GM19193 (cell line): ENCODE data around the gene ERCC4.

Experiments
- POLR2A ChIP-seq: IDR thresholded peaks from 4 replicates; pipeline ENCODE4 v1.6.1; 2011; ENCODE audit not compliant: insufficient read depth, insufficient read length; ENCODE audit errors: extremely low read depth

Gene ERCC4

DNA sequence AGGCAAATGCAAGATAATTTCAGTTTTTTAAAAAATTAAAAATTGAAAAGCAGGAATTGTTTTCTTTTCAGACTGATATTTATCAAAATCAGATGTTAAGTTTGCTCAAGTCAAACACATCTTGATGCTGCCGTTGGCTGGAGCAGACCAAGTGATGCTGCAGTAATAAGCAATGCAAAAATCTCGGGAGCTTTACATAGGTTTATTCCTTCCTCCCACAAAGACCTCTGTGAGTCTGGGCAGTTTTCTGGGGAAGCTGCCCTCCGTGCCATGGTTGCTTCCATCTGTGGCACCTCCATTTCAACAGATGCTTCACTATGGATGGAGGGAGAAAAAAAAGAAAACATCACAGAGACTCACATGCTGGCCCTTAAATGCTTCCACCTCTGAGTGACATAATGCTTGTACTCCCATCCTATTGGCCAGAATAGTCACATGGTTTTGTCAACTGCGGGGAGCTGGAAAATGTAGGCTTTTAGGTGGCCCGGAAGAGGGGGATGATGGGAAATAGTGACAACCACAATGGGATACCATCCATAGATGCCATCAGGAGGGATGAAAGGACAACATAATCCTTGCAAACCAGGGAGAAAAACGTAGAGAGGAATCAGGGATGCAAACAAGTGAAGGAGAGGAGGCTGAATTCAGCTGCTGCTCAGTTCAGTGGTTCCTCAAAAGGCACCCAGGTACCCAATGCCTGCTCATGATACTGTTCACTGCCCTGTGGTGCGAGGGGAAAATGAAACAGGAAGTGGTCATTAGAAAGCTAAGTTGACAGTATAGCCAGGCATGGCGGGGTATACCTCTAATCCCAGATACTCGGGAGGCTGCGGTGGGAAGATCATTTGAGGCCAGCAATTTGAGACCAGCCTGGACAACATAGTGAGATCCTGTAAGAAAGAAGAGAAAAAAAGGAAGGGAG lies 13.5 kb upstream of the ERCC4 start:
- TF ChIP-seq POLR2A, result no peak

DNA sequence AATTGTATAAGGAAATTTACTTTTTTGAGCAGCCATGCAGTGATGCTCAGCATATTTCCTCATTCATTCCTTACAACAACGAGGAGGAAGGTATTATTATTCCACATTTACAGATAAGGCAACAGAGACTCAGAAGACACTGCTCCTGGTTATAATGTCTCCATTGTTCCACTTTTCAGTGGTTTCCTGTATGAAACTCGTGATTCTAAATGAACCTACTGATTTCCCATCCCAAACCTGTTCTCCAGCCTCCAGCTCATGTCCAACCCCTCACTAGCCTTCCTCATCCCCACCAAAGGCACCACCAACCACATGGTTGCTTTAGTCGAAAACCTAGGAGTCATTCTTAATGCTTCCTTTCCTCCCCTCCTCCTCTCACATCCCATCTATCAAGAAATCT lies 12.5 kb upstream of the ERCC4 start:
- TF ChIP-seq POLR2A, result no peak

DNA sequence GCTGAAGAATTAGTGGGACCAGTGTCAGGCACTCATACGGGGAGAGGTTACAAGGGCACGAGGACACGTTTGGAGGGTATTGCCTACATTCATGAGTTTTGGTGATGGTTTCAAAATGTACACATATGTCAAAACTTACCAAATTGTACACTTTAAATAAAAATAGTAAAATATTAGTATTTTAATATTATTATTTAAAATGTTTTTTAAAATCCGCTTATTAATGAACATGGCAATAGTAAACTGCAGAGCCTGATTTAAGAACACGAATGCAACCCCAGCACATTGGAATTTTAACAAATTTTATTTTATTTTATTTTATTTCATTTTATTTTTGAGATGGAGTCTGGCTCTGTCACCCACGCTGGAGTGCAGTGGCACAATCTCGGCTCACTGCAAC lies 10.9 kb upstream of the ERCC4 start:
- no peak for TF ChIP-seq POLR2A

DNA sequence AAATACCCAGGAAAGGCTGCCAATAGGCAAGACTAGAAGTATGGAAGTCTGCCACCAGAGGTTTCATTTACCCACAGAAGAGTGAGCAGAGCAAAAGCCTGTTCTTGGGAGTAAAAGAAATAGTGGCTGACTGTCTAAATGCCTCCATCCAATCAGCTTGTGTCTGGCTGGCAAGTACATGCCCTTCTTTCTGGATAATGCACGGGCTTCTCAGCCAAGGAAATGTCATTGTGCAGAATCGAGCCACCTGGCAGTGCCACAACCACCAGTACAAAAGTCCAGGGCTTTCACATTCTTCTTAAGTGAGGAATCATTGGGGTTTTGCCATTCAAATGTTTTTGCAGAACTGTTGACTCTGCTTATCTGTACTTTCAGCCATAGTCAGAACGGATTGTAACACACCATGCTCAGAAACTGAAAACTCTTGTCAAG lies 10.1 kb upstream of the ERCC4 start:
- TF ChIP-seq POLR2A, result no peak

DNA sequence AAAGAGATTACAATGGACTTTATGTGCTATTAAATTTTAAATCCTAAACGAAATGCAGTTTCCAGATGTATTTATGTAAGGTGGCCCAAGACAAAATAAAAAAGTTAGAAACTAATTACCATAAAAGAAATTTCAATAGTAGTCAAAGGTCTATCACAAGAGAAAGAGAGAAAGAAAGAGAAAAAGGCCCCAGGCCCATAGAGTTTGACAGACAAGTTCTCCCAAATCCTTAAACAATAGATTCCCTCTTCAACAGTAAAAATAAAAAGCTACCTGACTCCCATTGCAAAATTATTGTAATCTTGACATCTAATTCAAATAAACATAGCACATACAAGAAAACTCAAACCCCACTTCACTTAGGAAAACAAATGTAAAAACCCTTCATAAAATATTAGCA lies 8.6 kb upstream of the ERCC4 start:
- no peak for TF ChIP-seq POLR2A

DNA sequence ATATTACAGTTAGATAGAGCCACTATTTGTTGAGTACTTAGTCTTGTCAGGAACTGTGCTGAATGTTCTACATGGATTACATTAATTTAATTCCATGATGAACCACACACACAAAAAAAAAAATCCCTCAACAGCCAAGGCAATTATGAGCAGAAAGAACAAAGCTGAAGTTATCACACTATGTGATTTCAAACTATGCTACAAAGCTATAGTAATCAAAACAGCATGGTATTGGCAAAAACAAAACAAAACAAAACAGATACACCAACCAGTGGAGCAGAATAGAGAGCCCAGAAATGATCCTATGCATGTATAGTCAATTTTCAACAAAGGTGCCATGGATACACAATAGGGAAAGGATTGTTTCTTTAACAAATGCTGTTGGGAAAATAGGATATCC lies 8.1 kb upstream of the ERCC4 start:
- no peak for TF ChIP-seq POLR2A

DNA sequence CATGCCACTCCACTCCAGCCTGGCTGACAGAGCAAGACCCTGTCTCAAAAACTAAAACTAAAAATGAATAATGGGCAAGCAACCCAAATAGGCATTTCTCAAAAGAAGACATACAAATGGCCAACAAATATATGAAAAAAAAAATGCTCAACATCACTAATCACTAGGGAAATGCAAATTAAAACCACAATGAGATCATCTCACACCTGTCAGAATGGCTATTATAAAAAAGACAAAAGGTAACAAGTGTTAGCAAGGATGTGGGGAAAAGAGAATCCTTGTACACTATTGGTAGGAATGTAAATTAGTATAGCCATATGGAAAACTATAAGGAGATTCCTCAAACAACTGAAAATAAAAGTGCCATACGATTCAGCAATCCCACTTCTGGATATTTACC lies 7.1 kb upstream of the ERCC4 start:
- TF ChIP-seq POLR2A, result no peak

DNA sequence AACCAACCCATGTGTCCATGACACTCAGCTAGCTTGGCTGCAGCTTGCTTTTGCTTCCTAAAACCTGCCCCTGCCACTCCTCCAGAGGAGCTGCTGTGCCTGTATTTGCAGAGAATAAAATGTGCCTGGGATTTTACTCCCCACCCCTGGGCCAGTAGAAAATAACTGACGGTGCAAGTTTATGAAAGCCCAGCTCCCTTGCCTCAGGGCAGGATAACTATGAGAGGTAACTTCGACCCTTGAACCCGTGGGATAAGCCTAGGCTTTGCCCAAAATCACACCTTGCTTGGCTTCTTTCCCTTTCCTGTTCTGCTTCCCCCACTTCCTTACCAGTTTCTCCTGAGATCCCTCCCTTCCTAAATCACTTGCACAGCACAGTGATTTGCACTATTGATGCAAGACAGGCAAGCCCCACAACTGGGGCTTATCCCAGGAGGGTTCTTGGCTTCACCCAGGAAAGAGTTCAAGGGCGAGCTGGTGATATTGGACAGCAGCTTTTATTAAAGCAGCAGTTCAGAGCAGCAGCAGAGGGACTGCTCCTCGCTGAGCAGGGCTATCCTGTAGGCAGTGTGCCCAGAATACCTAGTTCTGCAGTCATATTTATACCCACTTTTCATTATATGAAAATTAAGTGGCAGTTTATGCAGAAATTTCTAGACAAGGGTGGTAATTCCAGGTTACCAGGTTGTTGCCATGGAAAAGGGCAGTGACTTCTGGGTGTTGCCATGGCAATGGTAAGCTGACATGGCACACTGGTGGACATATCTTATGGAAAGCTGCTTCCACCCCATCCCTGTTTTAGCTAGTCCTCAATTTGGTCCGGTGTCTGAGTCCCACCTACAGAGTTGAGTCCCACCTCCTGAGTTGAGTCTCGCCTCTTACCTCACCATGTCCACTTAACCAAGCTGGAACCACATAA lies 6.3 kb upstream of the ERCC4 start:
- no peak for TF ChIP-seq POLR2A

DNA sequence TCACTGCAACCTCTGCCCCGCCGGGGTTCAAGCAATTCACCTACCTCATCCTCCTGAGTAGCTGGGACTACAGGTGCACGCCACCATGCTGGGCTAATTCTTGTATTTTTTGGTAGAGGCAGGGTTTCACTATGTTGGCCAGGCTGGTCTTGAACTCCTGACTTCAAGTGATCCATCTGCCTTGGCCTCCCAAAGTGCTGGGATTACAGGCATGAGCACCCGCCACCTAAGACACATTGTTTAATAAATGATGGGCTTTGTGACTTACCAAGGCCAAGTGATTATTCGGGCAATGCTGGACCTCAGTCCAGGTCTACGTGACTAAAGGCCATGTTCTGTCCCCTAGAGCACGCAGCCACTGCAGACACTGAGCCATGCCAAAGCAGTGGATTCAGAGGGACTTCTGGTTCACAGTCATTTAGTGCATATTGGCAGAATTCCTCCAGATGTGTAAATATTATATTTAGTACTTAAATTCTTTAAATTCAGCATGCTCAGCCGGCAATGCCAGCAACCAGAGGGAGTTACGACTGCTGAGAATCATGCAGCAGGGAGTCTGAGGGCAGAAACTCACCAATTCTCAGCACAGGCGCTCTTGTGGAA lies 4.8 kb upstream of the ERCC4 start:
- TF ChIP-seq POLR2A, result no peak

DNA sequence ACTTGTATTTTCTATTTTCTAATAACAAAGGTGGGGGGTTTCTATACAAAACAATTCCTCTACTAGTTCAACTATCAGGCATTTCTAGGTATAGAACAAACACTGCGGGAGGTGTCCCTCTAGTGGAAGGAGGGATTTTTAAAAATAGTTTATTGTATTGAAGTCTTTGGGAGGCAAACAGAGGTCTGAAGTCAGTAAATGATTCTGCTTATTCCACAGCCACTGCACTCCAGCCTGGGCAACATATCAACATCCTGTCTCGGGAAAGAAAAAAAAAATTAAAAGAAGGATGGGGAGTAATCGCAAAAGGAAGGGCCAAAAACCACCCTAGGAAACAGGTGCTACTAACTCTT lies 648 bp upstream of the ERCC4 start:
- no peak for TF ChIP-seq POLR2A

DNA sequence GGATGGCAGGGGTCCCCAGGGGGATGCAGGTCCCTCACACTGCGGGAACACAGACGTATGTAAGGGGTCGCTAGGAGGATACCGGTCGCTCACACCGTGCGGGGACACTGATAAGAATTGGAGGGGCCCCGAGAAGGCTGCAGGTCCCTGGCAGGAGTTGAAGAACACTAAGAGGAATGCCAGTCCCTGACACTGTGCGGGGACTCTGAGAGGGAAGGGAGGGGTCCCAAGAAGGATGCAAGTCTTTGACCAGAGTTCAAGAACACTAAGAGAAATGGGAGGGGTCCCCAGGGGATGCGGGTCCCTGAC lies 510 bp downstream of the ERCC4 start:
- no peak for TF ChIP-seq POLR2A

DNA sequence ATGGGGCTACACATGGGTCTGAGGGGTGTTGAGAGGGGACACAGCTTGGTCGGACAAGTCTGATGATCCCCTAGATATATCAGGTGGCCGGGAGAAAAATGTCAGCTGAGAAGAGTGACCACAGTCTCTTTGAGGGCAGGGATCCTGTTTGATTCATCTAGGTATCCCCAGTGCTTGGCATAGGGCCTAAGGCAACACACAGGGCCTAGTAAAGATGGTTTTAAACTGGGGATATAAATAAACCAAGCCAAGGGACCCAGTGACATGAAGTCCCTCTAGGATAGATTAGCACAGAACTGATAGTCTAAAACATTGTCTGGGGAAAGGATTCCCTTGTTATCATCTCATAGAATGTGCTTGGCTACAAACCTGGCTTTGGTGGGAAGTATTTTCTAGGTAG lies 1.4 kb downstream of the ERCC4 start:
- no peak for TF ChIP-seq POLR2A

DNA sequence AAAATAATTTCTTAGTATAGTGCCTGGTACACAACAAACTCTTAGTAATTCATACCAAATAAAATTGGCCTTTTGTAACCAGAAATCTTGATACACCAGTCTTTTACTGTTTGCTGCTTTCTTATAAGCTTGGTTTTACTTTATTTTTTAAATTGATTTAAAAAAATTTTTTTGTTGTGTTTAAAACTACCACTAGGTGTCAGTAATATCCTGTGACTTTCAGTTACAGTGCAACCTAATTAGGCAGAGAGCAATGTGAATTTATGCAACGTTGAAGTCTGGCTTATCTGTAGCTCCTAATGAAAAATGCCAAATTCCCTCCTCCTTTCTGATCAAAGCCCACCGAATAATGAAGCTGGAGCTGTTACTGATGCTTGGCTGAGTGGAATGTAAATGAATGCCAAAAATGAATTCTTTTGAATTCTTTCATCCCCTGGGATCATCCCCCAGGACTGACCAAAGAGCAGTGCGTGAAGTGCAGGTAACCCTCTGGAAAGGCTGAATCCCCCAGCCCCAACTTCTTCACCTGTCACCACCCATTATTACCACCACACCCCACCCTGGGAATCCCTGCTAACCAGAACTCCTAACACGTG lies 3.8 kb downstream of the ERCC4 start:
- TF ChIP-seq POLR2A, result no peak

DNA sequence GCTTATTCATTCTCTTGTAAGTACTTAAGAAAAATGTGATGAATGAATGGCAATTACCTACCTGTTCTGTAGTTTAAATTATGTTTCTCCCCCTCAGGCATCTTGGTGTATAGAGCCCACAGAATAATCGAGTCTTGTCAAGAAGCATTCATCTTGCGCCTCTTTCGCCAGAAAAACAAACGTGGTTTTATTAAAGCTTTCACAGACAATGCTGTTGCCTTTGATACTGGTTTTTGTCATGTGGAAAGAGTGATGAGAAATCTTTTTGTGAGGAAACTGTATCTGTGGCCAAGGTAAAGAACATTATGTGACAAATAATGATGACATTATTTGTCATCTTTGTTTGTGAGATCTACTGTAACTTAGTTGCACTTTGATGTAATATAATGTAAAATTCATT lies 6.5 kb downstream of the ERCC4 start:
- no peak for TF ChIP-seq POLR2A

DNA sequence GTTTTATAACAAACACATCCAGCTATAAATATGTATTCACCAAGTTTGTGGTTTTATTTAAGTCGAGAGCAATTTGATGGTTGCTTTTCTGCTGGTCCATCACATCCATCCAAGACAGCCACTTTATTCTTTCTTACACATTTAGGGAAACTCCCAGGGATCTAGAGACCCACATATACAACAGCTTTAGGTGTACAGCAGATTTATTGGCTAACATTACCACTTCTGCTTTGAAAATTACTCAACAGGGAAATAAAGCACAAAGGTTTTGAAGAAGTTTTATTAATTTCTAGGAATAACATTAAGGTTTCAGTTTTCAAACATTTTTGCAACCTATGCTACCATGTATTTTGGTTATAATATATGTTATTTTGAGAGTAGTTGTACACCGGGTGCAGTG lies 6.9 kb downstream of the ERCC4 start:
- no peak for TF ChIP-seq POLR2A
